CD4-positive, alpha-beta T cell treated with Interleukin-12 subunit alpha and Interleukin-12 subunit beta, for 1 hour (primary cell): ENCODE data around the gene MEIKIN.
A peak's percentile ranks its signal among the peaks of the same experiment; 100 is the strongest.
"Not testable (repeated sequence)": the region's sequence is repeated elsewhere in the genome, so short reads cannot be mapped to it uniquely, and the experiment has no call there.

Experiments
- DNase-seq: peaks from one replicate; pipeline ENCODE4 v3.0.0-alpha.2; 2020

Gene MEIKIN

DNA sequence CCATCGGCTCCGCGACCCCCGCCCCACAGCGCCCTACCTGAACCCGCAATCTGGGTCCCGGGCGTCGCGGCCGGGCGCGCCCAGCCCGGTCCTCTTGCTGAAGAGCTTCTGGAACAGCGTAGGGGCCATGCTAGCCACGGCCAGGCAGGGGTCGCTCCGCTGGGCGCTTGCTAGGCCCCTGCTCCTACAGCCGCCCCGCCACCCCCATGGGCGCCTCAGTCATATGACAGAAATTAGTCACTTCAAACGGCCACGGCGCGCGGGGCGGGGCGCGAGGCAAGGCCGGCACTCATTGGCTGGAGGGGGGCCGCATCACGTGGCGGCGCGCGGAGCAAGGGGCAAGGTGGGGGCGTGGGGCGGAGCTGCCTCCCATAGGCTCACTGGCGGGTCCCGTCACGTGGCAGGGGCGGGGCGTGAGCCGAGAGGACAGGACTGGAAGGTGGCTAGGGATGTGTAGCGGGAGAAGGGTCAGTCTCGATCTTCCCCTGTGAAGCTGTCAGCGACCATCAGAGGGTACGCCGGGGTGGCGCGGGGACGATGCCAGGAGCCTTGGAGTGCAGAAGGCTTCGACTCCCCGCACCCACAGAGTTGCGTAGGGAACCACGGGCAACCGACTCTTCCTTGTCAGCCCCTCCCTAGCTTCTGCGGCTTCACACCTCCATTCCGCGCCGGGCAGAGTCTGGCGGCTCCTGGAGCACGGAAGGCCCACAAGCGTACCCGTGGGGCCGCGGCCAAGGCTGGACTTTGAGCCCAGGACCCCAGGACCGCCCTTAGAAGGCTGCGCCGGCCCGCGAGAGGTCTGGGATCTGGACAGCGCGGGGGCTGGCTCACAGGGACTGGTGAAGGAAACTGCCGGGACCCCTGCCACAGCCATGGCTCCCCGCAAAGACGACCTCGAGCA, 148.4 kb downstream of the MEIKIN start, which contains the start of gene FNIP1:
Gene FNIP1, minus strand, starts transcription at position 225 of the 901 bp plus-strand sequence. Its CDS starts 96 bp downstream, at position 129.
- DNase-seq, result peak; percentile 97

DNA sequence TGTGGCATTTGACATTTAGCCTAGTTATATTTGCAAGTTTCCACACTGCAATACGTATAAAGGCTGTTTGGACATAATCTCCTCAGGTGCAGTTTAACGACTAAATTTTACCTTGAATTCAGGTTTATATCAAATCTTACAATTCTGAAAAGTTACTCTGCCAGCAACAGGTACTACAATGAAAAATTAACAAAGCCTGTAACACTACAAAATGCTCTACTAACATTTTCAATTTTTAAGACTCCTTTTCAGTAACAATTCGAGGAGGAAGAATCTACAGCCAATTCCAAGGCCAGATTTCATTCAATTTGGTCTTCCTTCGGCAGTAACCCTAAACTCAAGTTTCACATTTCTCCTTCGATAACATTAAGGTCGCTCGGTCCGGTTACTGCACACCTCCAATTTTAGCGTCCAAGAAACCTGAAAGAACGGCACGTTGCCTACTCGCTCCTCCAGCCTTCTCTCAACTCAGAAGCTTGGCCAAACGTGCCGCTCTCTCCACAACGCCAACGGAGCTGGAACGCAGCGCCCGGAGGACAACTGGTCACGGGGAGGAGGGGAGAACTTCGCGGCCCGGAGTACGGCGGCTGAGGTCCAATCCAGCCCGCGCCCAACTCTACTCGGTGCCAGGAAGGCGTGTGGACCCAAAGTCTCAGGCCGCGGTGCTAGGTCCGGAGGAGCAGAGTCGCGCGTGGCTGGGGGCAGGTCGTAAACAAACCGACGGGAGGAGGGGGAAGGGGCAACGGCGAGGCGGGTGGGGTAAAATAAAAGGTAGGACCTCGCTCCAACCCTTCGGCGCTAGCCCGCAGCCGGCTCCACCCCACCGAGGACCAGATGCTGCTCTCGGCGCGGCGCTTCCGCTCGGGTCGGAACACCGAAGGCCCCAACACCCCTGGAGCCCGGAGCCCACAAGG, 149.3 kb downstream of the MEIKIN start:
- DNase-seq, result no peak

DNA sequence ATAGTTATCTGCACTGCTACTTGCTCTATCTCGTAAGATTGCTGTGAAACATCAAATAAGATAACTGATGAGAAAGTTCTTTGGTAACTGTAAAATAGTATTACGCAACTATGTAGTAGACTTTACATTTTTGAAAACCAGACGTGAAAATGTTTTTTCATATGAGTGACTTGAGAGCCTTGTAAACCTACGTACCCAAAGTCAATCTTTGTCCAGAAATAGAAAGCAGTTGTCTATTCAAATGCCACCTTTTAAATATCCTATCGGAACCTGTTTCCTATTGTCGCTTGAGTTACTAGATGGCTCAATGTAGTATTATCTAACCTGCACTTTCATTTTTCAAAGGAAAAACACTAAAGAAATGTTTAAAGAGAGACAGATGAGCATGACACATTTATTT, 150.2 kb downstream of the MEIKIN start:
- DNase-seq, result no peak

DNA sequence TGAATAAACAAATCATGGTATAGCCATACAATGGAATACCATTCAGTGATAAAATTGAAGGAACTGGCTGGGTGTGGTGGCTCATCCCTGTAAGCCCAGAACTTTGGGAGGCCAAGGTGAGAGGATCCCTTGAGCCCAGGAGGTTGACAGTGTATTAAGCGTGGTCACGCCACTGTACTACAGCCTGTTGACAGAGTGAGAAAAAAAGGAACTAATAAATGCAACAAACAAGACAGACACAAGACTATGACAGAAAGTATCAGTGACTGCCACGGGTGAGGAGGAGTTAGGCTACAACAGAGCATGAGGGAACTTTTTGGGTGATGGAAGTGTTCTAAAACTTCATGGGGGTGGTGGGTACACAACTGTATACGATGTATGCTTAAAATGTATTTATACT, 150.9 kb downstream of the MEIKIN start:
- DNase-seq, result no peak

DNA sequence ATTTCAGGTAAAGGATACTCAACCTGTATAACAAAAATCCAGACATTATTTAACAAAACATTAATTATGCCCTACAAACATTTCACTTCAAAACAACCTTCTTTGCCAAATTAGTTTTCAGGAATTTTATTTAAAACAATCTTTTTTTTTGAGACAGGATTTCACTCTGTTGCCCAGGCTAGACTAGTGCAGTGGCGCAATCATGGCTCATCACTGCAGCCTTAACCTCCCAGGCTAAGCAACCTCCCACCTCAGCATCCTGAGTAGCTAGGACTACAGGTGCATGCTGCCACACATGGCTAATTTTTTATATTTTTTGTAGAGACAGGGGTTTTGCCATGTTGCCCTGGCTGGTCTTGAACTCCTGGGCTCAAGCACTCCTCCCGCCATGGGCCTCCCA, 152.6 kb downstream of the MEIKIN start:
- DNase-seq, result no peak

DNA sequence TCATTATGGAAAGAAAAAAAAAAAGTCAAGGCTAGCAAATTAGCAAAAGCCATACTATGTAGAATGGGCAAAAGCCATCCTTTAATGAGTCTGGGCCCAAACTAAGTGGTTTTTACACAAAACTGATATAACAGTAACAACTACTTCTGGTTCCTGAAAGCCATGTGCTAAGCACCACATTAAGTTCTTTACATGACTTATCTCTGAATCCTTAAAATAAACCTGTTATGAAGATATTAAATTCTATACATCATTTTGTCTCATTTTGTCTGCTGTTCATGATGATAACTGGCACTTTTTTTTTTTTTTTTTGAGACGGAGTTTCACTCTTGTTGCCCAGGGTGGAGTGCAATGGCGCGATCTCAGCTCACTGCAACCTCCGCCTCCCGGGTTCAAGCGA, 153.6 kb downstream of the MEIKIN start:
- DNase-seq, result no peak

DNA sequence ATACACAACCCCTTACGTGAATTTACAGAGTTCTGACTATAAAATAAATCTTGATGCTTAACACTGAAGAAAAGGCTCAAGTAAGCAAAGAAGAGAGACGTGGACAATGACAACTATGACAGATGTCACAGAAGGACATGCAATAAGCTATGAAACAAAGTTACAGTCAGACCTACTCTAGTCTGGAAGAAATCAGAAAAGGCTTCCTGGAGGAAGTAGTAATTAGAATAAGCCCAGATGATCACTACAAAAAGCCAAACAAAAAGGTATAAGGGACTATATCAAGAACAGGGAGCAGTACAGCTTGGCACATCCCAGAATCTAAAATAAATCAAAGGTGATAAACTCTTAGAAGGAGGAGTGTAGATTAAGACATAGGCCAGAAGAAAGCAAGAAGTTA, 154.9 kb downstream of the MEIKIN start:
- DNase-seq, result no peak

DNA sequence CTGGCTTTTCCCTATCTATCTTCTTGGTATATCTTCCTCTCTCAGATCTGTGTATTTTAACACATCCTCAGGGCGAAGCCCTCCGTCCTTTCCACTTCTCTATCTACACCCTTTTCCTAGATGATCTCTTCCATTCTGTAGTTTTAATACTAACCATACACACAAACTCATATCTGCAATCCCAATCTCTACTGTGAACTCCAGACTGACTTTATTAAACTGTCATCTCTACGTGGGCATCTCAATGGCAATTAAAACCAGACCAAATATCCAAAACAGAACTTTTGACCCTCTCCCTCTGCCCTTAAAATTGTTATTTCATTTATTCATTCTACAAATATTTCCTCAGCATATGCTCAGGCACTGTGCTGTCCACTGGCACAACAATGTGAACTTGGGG, 155.7 kb downstream of the MEIKIN start:
- DNase-seq, result no peak

DNA sequence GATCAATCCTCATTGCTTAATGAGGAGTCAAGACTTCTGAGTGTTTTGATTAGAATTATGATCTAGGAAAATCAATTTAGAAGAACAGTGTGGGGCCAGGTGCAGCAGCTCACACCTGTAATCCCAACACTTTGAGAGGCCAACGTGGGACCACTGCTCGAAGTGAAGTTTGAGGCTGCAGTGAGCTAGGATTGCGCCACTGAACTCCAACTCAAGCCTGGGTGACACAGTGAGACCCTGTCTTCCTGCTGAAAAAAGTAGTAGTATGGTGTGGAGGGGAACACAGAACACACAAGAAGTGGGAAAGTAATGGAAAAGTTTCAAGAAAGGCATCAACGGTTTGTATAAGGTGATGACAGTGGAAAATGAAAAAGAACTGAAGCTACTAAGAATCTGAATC, 157.7 kb downstream of the MEIKIN start:
- no peak for DNase-seq

DNA sequence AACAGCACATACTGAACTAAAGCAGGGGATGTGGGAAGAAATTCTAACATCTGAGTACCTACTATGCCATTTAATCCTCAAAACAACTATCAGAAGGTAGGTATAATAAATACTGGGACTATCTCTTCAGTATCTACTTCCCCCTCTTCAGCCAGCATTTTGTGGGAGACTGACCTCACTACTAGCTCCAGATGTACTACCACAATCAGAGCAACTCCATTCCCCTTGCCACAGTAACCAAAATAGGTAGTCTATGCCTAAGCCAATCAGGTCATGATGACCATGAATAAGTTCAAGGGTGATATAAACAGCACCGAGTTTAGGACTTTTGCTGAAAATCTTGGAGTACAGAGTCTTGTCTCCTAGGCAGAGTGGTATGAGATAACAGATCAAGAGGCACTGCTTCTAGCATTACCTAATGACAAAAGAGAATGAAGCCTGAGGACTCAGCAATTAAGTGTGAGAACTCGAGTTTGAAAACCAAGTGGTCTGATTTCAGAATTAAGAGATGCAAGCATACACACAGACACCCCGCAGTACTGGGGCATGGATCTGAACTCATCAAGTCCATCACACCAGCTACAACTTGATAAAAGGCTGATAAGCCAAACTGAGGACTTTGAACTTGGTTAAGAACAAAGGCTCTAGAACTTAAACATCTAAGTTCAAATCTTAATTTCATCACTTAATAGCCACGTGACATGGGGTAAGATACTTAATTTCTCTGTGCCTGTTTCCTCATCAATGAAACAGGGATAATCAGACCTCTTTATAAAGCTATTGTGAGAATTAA, 158.4 kb downstream of the MEIKIN start:
- no peak for DNase-seq

DNA sequence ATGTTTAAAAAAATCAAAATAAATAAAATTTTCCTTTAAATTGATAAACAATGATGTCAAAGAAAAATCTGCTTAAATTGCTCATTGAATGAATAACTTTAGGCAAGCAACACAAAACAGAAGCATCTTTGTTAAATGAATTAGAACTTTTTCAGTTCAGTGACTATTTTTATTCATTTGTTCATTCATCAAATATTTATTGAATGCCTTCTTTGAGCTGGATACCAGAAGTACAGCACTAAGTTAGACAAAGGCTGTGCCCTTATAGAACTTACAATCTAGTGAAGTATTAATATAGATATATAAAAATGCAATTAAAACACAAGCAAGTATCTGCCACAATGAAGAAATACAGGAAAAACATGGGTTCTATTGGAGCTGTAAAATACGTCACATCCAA, 159.4 kb downstream of the MEIKIN start:
- DNase-seq, result no peak

DNA sequence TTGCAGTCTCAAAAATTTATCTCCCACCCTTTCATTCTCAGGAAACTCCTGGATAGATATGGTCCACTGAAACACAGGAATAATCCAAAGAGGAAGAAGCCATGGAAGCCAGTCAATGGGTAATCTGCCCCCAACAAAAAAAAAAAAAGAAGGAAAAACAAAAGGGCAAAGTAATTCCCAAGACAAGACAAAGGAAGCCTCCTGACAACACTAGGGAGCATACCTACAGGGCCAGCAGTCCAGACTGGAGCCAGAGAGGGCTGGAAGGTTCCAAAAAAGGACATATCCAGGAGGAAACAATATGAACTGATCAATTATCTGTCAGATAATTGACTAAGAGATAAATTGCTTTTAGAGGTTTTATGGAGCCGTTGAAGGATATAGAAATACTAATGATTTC, 161.6 kb downstream of the MEIKIN start:
- DNase-seq, result no peak

DNA sequence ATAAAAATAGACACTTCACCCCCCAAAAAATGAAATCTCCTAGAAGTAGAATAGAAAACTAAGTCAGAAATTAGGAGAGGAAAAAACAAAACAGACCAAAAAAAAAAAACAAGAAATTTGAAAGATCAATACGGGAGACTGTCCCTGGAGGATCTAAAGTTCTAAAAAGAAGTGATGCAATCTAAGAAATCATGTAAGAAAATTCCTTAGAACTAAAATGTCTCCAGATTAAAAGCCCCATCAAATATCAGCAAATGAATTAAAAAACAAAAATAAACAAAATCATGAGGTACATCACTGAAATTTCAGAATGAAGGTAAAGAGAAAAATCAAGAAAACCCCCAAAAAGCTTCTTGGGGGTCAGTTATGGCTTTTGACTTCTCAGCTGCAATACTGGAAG, 162.1 kb downstream of the MEIKIN start:
- DNase-seq, result no peak

DNA sequence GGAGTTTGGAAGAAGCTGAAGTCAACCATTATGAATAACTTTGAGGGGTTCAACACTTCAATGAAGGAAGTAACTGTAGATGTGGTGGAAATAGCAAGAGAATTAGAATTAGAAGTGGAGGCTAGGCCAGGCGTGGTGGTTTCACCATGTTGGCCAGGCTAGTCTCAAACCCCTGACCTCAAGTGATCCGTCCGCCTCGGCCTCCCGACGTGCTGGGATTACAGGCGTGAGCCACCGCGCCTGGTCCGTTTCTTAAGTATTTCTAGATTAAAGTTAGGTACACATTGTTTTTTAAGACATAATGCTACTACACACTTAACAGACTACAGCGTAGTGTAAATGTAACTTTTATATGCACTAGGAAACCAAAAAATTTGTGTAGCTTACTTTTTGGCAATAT, 162.7 kb downstream of the MEIKIN start:
- DNase-seq, result no peak

DNA sequence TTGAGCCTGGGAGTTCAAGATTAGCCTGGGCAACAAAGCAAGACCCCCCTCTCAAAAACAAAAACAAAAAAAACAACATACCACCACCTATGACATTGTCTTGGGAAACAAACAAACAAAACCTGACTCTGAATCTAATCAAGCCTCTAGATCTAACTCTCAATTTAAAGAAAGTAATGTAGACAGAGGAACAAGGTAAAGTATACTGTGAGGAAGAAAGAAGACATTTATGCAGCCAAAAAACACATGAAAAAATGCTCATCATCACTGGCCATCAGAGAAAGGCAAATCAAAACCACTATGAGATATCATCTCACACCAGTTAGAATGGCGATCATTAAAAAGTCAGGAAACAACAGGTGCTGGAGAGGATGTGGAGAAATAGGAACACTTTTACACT, 167.3 kb downstream of the MEIKIN start:
- not testable (repeated sequence) for DNase-seq

DNA sequence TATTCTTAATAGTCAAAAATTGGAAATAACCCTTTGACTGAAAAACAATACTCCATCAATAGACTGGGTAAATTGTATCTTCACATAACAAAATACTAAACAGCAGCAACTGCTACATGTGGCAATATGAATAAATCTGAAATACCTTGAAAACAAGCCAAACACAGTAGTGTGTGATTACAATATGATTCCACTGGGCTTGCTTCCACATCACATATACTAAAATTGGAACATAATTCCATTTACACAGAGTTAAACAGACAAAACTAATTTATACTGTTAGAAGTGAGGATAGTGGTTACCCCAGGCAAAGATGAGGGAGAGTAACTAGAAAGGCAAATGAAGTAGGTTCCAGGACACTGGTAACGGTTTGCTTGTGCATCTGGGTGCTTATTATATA, 169.0 kb downstream of the MEIKIN start:
- DNase-seq, result no peak

DNA sequence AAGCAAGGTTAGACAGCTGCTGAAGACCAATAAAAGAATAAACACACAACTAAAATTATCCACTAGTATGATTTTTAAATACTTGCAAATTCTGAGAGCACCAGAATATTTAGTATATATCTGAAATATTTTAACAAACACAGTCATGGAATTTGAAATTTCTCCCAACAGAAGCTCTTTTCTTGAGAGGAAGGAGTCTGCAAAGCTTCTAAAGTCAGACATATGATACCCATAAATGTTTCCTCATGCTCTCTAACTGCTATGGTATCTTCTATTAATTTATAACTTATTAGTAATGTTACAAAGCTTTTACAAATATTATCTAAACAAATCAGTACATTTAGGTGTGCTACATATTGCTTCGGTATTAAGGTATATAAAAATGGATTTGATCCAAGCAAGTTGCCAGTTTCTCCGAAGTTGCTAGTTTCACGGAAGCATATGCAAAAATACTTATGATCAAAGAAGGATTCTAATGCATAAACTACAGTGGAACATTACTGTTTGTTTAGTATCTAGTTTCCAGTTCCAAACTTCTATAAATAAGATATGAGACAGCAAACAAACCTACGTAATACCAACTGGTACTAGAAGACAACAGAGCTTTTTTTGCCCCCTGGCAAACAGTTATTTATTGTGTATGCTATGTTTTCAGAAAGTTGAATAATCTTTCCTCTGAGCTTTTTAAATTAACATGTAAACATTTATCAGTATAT, 170.7 kb downstream of the MEIKIN start:
- no peak for DNase-seq

DNA sequence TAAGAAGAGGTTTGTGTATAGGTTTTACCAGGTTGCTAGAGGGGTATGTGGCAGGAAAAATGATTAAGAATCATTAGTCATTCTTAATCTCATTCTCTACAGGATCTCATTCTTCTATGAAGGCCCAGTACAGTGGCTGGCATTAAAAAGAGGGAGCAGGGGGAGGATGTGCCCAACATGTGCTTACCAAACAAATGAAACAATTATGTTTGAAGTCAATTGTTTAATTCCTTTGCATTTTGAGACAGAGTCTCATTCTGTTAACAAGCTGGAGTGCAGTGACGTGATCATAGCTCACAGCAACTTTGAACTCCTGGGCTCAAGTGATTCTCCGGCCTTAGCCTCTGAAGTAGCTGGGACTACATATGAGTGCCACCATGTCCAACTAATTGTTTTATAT, 171.7 kb downstream of the MEIKIN start:
- DNase-seq, result no peak

DNA sequence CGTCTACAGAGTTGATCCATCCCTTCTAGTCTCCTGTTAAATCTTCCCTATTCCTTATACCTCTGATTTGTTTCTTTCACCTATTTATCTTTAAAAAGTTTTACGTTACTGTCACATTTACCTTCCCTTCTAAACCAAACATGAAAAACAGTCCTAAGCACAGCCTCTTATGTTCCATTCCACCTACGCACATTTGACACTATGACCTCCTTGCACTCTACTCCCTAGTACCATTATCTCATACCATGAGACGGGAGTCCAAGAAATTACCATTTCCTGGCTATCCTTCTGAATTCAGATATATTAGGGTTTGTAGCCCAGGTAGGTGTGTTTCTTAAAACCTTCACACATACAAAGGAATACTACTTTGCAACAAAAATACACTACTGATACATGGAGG, 173.8 kb downstream of the MEIKIN start:
- DNase-seq, result no peak

DNA sequence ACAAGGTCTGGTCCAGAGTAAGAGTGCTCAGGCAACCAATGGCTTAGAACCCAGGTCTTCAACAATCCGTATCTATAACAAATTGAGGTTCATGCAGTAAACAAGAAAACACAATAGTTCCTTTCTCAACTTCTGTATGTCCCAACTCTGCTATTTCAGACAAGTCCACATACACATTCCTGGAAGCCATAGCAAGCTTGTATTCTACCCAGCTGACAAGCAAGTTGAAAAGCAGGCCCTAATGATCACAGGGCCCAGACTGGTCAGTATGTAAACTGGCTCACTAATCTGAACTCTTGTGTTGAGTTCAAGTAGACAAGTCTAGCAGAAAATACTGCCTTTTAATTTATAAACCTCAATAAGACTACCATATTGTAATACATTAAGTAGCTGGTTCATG, 175.5 kb downstream of the MEIKIN start:
- no peak for DNase-seq

DNA sequence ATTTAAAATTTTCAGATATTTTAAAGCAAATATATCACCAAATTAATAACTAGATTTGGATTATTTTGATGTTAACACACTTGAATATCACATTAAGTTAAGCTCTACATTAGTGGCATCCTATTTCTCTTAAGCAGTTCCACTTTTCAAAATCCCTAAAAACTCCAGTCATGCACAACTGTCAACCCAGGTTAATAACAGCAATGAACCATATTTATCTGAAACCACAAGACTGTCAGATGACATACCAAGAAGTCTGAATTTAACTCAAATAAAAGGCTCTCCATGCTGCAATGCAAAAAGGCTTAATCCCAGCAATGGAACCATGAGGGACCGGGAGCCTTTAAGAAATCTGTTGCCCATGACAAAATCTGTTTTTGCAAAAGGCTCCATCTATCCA, 176.1 kb downstream of the MEIKIN start:
- DNase-seq, result no peak

DNA sequence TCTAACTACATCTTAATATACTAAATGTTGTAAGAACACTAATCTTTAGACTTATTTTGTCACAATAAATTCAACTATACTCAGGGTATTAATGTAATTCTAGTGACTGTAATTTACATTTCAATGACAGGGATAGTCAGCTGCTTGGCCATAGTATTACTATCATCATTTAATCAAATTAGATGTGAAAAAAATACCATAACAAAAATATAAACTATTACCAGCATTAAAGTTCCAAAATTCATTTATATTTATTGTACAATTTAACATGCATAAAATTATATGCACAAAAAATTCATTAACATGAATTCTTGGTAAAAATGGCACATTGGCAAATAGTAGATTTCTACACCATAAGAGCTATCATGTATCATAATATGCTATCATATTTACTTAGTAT, 177.6 kb downstream of the MEIKIN start:
- no peak for DNase-seq
